NCI-H1436 (cell line): ENCODE measurements around the gene DR1.
A peak's percentile ranks its signal among the peaks of the same experiment; 100 is the strongest.

Experiments
- DNase-seq: peaks from one replicate; lab custom pipeline; 2025; lab: John Stamatoyannopoulos, UW

DR1 gene

GRCh38 chr1:93345633-93346420 lies at the start of gene DR1:
Gene DR1, plus strand, starts transcription at chr1:93345907. Its CDS starts 739 bp downstream, at chr1:93346646.
- peak; percentile 84 for DNase-seq

DNA sequence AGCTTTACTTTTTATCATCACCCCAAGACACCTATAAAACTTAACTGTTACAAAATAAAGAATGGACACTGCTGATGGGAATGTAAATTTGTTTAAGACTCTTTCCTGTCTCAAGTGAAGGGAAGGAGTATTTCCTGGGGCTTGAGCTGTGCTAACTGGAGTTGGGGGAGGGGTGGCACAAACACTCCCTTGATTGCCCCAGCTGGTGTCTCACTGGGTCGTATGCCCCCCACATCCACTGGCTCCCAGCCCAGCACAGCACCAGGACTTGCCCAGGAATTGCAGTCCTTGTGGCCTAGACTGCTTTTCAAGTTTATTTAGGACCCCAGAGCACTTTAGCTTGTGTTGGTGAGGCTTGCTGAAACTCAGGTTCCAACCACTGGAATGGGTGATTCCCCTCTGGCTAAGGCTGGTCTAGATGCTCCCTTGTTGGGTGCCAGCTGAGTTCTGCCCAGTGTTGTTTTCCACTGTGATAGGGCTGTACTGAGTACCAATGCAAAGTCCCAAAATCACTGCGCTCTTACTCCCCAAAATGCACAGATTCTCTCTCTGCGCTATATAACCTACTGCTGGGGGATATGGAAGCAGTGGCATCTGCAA lies 49.1 kb upstream of the DR1 start:
- DNase-seq: no peak

DNA sequence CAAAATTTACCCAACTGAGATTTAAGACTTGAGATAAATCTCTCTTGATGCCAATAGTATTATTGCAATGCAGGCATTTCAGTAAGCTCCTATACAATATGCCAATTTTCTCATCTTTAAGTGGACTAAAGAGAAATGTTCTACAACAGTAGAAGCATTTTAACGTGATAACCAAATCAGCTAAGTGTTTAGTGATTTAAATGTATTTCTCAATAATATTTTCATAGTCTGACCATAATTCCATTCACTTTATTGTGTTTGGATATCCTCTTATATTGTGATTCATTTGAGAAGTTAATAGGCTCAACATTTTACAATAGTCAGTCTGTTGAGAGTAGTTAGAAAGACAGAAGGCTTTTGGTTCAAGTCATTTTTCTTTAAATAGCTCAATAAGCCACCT lies 44.6 kb upstream of the DR1 start:
- no peak for DNase-seq

- no peak for DNase-seq
These were observed 43.6 kb upstream of the DR1 start for GRCh38 chr1:93302078-93302477.

DNA sequence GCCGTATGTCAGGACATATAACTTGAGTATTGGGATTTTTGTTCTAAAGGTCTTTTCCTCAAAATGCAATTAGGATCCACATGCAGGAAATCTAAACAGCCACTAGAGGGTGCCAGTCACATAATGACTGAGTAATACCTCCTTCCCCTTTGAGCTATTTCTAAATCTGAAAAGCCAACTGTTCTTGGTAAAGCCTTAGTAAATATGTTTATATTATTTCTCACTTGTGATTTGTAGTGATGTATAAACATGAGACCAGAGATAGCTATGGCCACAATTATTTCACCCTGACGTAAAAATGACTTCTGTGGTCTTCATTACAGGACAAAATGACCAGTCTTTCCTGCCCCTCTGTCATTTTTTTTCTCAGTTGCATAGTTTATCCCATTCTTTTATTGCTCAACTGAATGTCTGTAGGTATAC lies 41.0 kb upstream of the DR1 start:
- peak; percentile 63 for DNase-seq

DNA sequence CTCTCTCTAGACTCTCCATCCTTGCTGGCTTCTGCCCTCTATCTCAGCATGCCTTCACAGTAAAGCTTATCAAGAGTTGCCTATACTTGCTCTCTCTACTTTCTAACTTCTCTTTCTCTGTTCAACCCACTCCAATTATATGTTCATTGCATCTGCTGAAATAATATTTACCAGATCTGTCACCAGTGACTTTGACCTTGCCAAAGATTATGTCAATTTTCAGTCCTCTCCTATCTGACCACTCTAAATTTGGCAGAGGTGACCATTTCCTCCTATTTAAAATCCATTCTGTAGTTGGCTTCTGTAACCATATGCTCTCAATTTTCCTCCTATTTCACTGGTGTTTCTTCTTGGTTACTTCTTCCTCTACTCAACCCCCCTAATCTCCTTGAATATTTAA lies 38.8 kb upstream of the DR1 start:
- no peak for DNase-seq

GRCh38 chr1:93313026-93313425 lies 32.7 kb upstream of the DR1 start:
- DNase-seq: no peak

GRCh38 chr1:93317207-93317606 lies 28.5 kb upstream of the DR1 start:
- DNase-seq: no peak

DNA sequence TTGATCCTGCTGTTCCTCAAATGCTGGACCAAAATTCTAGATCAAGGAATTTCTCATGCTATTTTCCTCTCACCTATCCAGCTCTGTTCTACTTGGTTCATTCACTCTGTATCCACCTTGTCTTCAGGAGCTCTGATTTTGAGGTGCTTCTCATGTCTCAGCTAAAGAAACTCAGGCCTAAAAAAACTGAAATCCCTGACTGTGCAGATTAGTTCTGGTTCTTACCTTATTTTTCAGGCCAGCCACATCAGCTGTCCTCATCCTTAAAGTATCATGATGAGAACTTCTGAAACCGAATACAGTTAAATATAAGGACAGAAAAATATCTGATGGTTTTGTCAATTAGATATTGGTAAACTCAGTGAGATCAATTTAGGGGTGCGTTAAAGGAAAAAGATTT lies 27.8 kb upstream of the DR1 start:
- no peak for DNase-seq

DNA sequence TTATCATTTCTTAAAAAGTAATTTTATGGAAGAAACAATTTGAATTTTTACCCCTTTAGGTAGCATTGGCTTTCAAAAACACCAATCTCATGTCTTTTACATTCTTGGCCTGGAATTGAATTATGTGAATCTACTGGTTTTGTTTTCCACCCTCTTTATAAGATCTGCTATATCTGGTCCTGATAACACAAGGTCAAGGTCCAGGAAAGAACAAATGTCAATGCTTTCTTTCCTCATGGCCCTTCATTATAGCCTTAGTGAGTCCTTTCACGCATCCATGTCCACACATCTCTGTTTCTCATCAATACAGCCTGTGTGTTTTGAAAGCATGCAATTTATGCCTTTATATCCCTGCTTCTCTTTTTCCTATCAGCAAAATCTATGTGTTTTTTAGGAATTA lies 24.0 kb upstream of the DR1 start:
- DNase-seq: no peak

DNA sequence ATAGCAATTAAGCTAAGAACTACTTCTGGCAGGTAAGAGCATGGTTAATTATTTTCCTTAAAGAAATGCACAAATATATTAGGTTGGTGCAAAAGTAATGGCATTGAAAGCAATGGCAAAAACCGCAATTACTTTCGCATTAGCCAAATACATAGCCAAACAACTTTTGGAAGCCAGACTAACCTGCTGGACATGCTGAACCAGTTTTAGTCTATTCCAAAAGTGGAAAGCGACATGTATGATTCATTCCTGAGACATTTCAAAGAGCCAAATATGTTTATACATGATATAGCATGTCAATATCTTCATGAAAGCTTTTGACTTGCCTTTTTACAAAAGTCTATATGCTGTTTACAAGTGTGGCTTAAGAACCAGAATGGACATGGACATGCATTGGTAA lies 23.4 kb upstream of the DR1 start:
- no peak for DNase-seq

DNA sequence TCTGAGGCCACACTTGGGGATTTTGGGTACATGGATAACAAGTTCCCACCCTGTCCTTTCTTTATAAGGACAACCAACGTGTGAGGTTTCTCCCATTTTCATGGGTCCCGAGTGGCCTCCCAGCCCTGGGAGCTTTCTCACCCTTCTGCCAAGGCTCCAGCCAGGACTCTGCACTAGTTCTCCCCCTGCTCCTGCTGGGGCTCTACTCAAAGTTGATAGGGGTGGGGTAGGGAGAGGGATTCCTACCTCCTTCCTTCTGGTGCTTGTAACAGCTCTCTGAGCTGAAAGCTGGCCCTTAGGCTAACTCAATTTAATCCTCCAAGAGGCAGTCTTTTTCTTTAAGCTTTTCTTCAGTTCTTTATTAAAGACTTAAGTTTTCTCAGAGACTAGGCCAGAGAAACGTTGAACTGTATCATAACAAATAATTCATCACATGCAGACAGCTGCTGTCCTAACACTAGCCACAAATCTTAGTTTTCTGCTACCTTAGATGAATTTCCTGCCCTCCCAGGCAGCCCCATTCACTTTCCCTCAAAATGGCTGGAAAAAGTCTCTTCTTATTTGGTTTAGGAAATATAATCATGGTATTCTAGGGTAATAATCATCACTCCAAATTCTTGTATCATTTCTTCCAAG lies 22.4 kb upstream of the DR1 start:
- no peak for DNase-seq

DNA sequence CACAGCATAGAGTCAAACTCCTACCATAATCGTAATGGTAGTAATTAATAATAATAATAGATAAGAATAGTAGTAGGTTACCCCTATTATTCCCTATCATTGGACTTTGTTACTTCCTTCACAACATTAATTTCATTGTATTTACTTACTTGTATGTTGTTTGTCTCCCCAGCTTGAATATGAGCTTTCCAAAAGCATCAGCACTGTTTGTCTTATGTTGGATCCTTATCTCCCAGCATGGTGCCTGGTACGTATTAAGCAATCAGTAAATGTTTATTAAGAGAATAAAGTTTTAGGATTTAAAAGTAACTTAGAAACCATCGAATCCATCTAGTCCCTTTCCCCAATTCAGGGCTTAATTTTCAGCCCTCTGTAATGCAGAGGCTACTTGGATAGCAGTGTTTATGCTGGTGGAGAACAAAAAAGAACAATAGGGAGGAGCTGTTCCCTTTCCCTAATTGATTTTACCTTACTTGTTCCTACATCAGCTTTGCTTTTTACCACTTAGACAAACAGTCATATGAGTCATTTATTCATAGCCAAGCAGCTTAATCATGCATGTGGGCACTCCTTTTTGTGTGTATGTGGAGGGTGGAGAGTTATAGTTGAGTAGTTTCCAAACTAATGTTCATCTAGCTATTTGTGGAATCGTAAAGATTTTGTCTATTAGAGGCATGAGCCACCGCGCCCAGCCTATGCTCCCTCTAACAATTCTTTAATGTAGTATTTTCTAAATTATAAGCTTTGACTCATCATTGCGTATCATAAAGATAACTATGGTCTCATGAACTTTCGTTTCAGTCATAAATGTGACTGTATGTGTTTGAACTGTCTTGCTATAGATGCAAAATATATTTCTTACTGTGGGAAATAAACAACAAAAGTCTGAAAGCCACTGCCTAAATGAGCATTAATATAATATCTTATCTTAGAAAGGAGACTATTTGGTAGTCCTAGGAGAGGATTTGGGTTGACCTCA lies 20.9 kb upstream of the DR1 start:
- no peak for DNase-seq

DNA sequence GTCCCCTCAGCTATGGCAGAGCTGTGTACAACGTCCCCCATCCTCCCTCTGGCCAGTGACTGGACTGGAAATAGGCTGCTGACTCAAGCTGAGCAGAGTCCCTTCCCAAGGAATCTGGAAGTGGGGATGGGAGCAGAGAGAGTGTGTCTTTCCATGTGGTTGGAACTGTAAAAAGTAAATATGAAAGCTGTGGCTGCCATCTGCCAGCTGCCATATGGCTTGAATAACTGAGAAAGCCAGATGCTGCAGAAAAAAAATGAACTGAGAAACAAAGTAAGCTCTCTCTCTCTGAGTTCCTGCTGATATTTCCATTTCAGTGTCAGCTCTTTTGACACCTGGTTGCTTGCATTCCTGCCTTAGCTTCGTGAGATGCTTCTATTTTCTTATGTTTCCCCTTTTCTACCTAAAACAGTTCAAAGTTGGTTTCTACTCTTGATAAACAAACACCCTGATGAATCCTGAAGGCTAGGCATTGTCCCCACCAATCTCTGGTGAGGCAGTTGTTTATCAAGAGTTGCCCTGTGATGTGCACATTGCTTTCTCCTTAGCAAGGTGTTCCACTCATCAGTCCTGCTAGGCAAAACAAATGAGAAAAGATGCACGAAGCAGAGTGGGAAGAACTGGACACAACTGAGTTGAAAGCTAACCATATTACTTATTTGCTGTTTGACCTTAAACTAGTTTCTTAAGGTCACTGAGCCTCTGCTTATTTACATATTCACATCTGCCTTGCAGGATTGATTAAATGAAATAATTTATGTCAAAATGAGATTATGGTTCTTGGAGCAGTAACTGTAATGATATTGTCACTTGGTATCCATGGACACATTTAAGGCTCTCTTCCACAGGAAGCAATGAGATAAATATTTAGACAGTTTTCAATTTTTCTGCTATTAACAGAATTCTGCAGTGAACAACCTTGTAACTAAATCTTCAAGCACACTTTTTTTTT lies 16.6 kb upstream of the DR1 start:
- no peak for DNase-seq

- DNase-seq: no peak
These were observed 15.5 kb upstream of the DR1 start for GRCh38 chr1:93330196-93330595.

DNA sequence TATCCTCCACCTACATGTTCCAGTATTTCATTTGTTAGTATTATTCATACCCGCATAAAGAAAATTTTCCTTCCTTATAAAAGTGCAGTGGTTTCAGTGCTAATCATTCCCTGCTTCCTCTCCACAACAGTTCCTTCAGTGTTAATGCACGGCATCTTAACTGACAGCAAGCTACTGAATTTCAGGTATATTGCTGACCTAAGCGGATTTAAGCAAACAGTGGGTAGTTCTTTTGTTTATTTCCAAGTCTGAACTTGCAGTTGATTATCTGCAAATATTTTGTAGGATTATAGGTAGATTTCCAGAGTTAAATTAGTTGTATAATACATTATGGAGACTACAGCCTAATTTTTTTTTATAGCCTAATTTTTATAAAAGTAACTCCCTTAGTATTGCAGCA lies 15.1 kb upstream of the DR1 start:
- DNase-seq: no peak

- DNase-seq: no peak
These were observed 14.3 kb upstream of the DR1 start for GRCh38 chr1:93331412-93331811.

- DNase-seq: no peak
These were observed 13.3 kb upstream of the DR1 start for GRCh38 chr1:93332368-93332767.

DNA sequence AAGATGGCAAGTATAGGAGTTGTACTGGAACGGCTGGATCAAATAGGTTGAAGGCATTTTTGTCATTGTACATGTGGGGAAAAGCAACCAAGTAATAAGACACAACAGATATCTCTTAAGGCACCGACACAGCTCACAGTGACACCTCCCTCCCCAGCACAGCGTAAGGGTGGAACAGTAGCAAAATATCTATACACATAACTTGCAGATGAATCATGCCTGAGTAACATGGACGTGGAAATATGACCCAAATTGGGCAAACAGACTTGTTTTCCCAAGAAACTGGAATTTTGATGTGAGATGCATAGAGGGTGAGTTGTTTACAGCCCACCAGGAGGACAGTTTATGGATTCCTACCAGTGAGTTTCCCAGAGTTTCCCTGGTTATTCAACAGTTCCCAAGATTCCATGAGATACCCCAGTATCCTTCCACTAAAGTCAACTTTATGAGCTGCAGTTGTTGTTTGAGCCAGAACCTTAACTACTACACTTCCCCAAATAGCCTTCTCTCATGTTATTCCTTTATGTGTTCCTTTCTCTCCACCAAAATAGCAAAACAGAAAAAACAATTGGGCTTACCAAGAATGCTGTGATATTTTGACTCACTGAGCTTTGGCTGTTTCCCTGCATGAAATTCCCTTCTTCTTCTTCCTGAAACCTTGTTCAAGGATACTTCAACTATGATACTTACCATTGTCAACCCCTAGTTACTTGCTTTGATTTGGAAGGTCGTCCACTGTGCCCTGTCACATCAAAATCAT lies 7.1 kb upstream of the DR1 start:
- no peak for DNase-seq

DNA sequence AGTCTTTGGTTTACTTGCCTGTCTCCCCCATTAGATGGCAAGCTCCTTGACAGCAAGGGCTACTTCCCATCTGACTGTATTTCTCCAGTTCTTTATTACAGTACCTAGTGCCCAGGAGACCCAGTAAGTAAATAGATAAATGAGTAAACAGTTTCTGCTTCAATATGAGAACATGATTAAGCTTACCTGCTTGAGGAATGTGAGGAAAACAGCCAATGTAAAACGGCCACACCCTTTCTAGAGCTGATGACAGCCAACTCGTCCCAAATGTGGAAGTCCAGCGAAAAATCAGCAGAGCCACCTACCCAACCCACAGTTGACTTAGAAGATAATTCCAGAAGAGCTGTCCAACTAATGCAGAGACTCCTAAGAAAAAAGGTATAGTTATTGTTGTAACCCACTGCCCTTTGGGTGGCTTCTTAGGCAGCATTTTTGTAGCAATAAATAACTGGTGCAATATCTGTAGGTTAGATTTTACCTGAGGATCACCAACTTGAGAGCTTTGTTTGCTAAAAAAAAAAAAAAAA lies 6.5 kb upstream of the DR1 start:
- DNase-seq: no peak
